HepG2 (cell line): ENCODE results near the gene ESYT2. TPM values are rescaled to one million over a fixed set of nuclear protein-coding genes. Genes with fewer than 3 reads are reported as not detected.

Source experiments
- HCFC1 ChIP-seq: fragments of 150-350 bp; IDR thresholded peaks from 2 replicates; pipeline ENCODE4 v1.6.1; 2014; ENCODE audit warnings: low read depth, low read length
- NR2F6 ChIP-seq, 2 experiments: IDR thresholded peaks; 2 replicates each; pipeline ENCODE4 v1.6.1; 2016; ENCODE audit warnings: antibody characterized with exemption in 1 of 2, mild to moderate bottlenecking in 1 of 2
- RAD21 ChIP-seq: fragments of 450-650 bp; formaldehyde crosslinking; IDR thresholded peaks from 2 replicates; pipeline ENCODE4 v1.5.0; 2020; ENCODE audit warnings: mild to moderate bottlenecking
- RBFOX2 ChIP-seq: fragments of 200-400 bp; formaldehyde crosslinking; IDR thresholded peaks from 2 replicates; pipeline ENCODE4 v1.6.1; 2017; ENCODE audit warnings: low read depth, mild to moderate bottlenecking, low read length
- SMAD3 ChIP-seq: sonication (generic); formaldehyde crosslinking; IDR thresholded peaks from 2 replicates; pipeline ENCODE4 v1.4.0; 2020; ENCODE audit warnings: missing genetic modification reagents
- TBL1XR1 ChIP-seq: fragments of 150-350 bp; IDR thresholded peaks from 2 replicates; pipeline ENCODE4 v1.6.1; 2014; ENCODE audit warnings: borderline replicate concordance, low read length; ENCODE audit not compliant: partially characterized antibody
- TBX2 ChIP-seq: sonication (generic); formaldehyde crosslinking; IDR thresholded peaks from 2 replicates; pipeline ENCODE4 v1.5.0; 2020; ENCODE audit warnings: missing genetic modification reagents, mild to moderate bottlenecking, borderline replicate concordance
- ZNF136 ChIP-seq: sonication (generic); formaldehyde crosslinking; IDR thresholded peaks from 2 replicates; pipeline ENCODE4 v1.8.1; 2022; ENCODE audit warnings: low read depth, mild to moderate bottlenecking, moderate library complexity, missing genetic modification reagents
- ZNF547 ChIP-seq: sonication (generic); formaldehyde crosslinking; IDR thresholded peaks from 2 replicates; pipeline ENCODE4 v1.5.1; 2020; ENCODE audit warnings: mild to moderate bottlenecking, missing genetic modification reagents
- ZNF557 ChIP-seq: sonication (generic); formaldehyde crosslinking; IDR thresholded peaks from 2 replicates; pipeline ENCODE4 v1.4.0; 2020; ENCODE audit warnings: missing genetic modification reagents
- ZNF674 ChIP-seq: sonication (generic); formaldehyde crosslinking; IDR thresholded peaks from 2 replicates; pipeline ENCODE4 v1.5.0; 2020; ENCODE audit warnings: low read depth, mild to moderate bottlenecking, missing genetic modification reagents
- ZNF749 ChIP-seq: sonication (generic); formaldehyde crosslinking; IDR thresholded peaks from 2 replicates; pipeline ENCODE4 v1.8.0; 2022; ENCODE audit warnings: mild to moderate bottlenecking, missing genetic modification reagents, moderate library complexity, borderline replicate concordance
- ZNF777 ChIP-seq: sonication (generic); formaldehyde crosslinking; IDR thresholded peaks from 2 replicates; pipeline ENCODE4 v1.4.0; 2020; ENCODE audit warnings: missing genetic modification reagents
- ZNF879 ChIP-seq: sonication (generic); formaldehyde crosslinking; IDR thresholded peaks from 2 replicates; pipeline ENCODE4 v1.8.1; 2023; ENCODE audit warnings: missing genetic modification reagents
- ZSCAN22 ChIP-seq: sonication (generic); formaldehyde crosslinking; IDR thresholded peaks from 2 replicates; pipeline ENCODE4 v1.4.0; 2020; ENCODE audit warnings: mild to moderate bottlenecking, missing genetic modification reagents
- polyA plus RNA-seq, 8 experiments: library from polyadenylated mRNA; depleted of rRNA in 3 of 8; stranded (reverse) in 7 of 8; unstranded in 1 of 8; fragments of >200 nt; fragmentation: Illumina TruSeq in 4 of 8; extraction: Trizol in 4 of 8; gene quantifications; 2 replicates each; pipeline versions ENCODE4 v1.2.1 to v1.2.3, GENCODE V29; 2011 to 2016; ENCODE audit warnings: low read depth in 4 of 8, missing spikeins in 1 of 8, mixed read lengths in 1 of 8; ENCODE audit not compliant: insufficient read depth in 1 of 8
- total RNA-seq, 5 experiments: library from RNA; depleted of rRNA; stranded (reverse); fragments of >200 nt; fragmentation: Illumina TruSeq; extraction: Trizol; gene quantifications; 2 replicates each; pipeline ENCODE4 v1.2.3, GENCODE V29; 2016; ENCODE audit warnings: low read depth in 1 of 5
- TF ChIP-seq, protein P1 (sequence below): sonication (generic); formaldehyde crosslinking; IDR thresholded peaks from 2 replicates; pipeline ENCODE4 v1.4.0; 2020; ENCODE audit warnings: missing genetic modification reagents
- TF ChIP-seq, protein P2 (sequence below): sonication (generic); formaldehyde crosslinking; IDR thresholded peaks from 2 replicates; pipeline ENCODE4 v1.5.0; 2020; ENCODE audit warnings: mild to moderate bottlenecking, missing genetic modification reagents
- TF ChIP-seq, protein P3 (sequence below): sonication (generic); formaldehyde crosslinking; IDR thresholded peaks from 2 replicates; pipeline ENCODE4 v1.8.0; 2022; ENCODE audit warnings: missing genetic modification reagents, mild to moderate bottlenecking, moderate library complexity, borderline replicate concordance
- TF ChIP-seq, protein P4 (sequence below): sonication (generic); formaldehyde crosslinking; IDR thresholded peaks from 2 replicates; pipeline ENCODE4 v1.4.0; 2020; ENCODE audit warnings: mild to moderate bottlenecking, missing genetic modification reagents
- TF ChIP-seq, protein P5 (sequence below): sonication (generic); formaldehyde crosslinking; IDR thresholded peaks from 2 replicates; pipeline ENCODE4 v1.4.0; 2020; ENCODE audit warnings: missing genetic modification reagents

Gene ESYT2
- total and polyA plus RNA-seq, 2 of the 13 experiments (the other 11 are each of a cell fraction or from before 2014, with no cell fraction given), result 28.5 to 37.3 TPM

DNA sequence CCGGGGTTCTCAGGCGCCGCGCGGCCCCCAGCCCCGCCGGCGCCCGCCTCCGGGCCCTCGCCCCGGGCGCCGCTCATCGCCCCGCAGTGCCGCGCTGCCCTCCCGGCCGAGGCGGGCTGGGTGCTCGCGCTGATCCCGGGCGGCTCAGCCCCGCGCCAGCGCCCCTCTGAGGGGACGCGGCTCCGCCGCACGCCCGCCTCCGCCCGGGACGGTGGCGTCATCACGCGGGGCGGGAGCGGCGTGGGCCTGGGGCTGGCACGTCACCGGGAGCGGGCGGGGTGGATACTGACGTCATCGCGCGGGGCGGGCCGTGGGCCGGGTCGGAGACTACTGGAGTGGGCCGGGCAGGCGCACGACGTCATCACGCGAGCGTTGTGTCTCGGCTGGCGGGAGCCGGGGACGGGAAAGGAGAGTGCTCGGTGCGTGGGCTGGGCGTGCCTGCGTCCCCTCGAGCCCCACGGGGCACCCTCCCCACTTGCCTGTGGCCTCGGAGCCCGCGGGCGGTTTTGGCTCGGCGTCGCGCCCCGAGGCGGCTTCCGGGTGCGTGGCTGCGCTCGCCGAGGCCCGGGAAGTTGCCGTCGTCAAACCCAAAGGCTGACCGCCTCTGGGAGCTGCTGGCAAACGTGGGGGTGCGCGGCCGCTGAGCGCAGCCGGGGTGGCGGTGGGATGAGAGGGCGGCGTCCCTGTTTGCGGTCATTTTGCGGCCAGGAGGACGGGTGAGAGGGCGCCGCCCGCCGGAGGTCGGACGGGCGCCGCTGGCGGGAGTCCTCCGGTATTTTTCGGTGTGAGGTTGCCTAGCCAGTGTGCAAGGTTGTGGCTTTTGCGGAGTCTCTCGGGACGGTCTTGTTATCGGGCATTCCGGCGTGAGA lies at the start of gene ESYT2 (continued):
- TF ChIP-seq, protein P1, sequence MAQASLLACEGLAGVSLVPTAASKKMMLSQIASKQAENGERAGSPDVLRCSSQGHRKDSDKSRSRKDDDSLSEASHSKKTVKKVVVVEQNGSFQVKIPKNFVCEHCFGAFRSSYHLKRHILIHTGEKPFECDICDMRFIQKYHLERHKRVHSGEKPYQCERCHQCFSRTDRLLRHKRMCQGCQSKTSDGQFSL (CRISPR knock-in tag), result peak; percentile 95
- TF ChIP-seq HCFC1, result no peak
- no peak for TF ChIP-seq ZNF879
- peak; percentile 93 for TF ChIP-seq TBX2
- no peak for TF ChIP-seq ZNF674 (CRISPR knock-in tag)
- peak; percentile 73; the same call in 1 of the 2 replicates for TF ChIP-seq ZNF136 (CRISPR knock-in tag)
- no peak for TF ChIP-seq SMAD3 (CRISPR knock-in tag)
- TF ChIP-seq RAD21 (CRISPR knock-in tag), result peak; percentile 60
- TF ChIP-seq RBFOX2, result peak; percentile 93
- TF ChIP-seq, protein P2, sequence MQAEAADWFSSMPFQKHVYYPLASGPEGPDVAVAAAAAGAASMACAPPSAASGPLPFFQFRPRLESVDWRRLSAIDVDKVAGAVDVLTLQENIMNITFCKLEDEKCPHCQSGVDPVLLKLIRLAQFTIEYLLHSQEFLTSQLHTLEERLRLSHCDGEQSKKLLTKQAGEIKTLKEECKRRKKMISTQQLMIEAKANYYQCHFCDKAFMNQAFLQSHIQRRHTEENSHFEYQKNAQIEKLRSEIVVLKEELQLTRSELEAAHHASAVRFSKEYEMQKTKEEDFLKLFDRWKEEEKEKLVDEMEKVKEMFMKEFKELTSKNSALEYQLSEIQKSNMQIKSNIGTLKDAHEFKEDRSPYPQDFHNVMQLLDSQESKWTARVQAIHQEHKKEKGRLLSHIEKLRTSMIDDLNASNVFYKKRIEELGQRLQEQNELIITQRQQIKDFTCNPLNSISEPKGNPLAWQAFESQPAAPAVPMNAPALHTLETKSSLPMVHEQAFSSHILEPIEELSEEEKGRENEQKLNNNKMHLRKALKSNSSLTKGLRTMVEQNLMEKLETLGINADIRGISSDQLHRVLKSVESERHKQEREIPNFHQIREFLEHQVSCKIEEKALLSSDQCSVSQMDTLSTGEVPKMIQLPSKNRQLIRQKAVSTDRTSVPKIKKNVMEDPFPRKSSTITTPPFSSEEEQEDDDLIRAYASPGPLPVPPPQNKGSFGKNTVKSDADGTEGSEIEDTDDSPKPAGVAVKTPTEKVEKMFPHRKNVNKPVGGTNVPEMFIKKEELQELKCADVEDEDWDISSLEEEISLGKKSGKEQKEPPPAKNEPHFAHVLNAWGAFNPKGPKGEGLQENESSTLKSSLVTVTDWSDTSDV (CRISPR knock-in tag), result peak; percentile 96; the same call in 1 of the 2 replicates
- TF ChIP-seq, protein P3, sequence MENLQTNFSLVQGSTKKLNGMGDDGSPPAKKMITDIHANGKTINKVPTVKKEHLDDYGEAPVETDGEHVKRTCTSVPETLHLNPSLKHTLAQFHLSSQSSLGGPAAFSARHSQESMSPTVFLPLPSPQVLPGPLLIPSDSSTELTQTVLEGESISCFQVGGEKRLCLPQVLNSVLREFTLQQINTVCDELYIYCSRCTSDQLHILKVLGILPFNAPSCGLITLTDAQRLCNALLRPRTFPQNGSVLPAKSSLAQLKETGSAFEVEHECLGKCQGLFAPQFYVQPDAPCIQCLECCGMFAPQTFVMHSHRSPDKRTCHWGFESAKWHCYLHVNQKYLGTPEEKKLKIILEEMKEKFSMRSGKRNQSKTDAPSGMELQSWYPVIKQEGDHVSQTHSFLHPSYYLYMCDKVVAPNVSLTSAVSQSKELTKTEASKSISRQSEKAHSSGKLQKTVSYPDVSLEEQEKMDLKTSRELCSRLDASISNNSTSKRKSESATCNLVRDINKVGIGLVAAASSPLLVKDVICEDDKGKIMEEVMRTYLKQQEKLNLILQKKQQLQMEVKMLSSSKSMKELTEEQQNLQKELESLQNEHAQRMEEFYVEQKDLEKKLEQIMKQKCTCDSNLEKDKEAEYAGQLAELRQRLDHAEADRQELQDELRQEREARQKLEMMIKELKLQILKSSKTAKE (CRISPR knock-in tag), result peak; percentile 51; the same call in 1 of the 2 replicates
- no peak for TF ChIP-seq NR2F6 (IDR thresholded peaks at IDR 0.05)
- TF ChIP-seq NR2F6 (CRISPR knock-in tag; IDR thresholded peaks at IDR 0.05), result no peak
- peak; percentile 96 for TF ChIP-seq ZNF777 (CRISPR knock-in tag)
- peak; percentile 73; the same call in 1 of the 2 replicates for TF ChIP-seq ZNF557 (CRISPR knock-in tag)
- TF ChIP-seq ZNF547 (CRISPR knock-in tag), result peak; percentile 97
- TF ChIP-seq, protein P4, sequence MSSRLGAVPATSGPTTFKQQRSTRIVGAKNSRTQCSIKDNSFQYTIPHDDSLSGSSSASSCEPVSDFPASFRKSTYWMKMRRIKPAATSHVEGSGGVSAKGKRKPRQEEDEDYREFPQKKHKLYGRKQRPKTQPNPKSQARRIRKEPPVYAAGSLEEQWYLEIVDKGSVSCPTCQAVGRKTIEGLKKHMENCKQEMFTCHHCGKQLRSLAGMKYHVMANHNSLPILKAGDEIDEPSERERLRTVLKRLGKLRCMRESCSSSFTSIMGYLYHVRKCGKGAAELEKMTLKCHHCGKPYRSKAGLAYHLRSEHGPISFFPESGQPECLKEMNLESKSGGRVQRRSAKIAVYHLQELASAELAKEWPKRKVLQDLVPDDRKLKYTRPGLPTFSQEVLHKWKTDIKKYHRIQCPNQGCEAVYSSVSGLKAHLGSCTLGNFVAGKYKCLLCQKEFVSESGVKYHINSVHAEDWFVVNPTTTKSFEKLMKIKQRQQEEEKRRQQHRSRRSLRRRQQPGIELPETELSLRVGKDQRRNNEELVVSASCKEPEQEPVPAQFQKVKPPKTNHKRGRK (CRISPR knock-in tag), result no peak; the same call in 1 of the 2 replicates
- TF ChIP-seq TBL1XR1, result peak; percentile 35
- peak; percentile 69; the same call in 1 of the 2 replicates for TF ChIP-seq ZSCAN22 (CRISPR knock-in tag)
- TF ChIP-seq, protein P5, sequence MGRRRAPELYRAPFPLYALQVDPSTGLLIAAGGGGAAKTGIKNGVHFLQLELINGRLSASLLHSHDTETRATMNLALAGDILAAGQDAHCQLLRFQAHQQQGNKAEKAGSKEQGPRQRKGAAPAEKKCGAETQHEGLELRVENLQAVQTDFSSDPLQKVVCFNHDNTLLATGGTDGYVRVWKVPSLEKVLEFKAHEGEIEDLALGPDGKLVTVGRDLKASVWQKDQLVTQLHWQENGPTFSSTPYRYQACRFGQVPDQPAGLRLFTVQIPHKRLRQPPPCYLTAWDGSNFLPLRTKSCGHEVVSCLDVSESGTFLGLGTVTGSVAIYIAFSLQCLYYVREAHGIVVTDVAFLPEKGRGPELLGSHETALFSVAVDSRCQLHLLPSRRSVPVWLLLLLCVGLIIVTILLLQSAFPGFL (CRISPR knock-in tag), result no peak
- TF ChIP-seq ZNF749 (CRISPR knock-in tag), result peak; percentile 80; the same call in 1 of the 2 replicates
